ENCODE data around the gene CPTP. TPM values are rescaled to one million over a fixed set of nuclear protein-coding genes. Genes with fewer than 3 reads are reported as not detected.

The CPTP gene
- total RNA-seq, 1 experiment from 2014 or later = 141 TPM

- Histone ChIP-seq H3K27me3 (ENCODE audit: low read length) (no peaks in the 10 kb centered on the region), H3F3A (ENCODE audit: low read length, unreplicated experiment) (no peaks in the 10 kb centered on the region), H3K27ac (ENCODE audit: low read length) (no peak overlapping the region), H3K79me2 (ENCODE audit: low read length) (peaks cover 54% of the 10 kb centered on the region), H3K4me3 (ENCODE audit: low read length) (peak overlapping the region; percentile 90), H3K9me2 (replicated peaks; ENCODE audit: low read length) (no peaks in the 10 kb centered on the region), H3K9ac (ENCODE audit: low read length) (peak overlapping the region; percentile 95), H3K4me1 (ENCODE audit: insufficient read depth, low read length) (peaks cover 34% of the 10 kb centered on the region), H2AFZ (ENCODE audit: low read length) (no peak overlapping the region), H3K36me3 (ENCODE audit: low read depth, low read length) (peaks cover 3% of the 10 kb centered on the region; the same call in 1 of the 2 replicates), H4K20me1 (ENCODE audit: low read length) (peaks cover 20% of the 10 kb centered on the region), H3K9me3 (ENCODE audit: low read length) (no peaks in the 10 kb centered on the region), H3K4me2 (ENCODE audit: low read length) (peak overlapping the region; percentile 97)
- TF ChIP-seq EZH2 (IDR thresholded peaks at IDR 0.05; ENCODE audit: low read length, unreplicated experiment) (no peak), CTCF (conservative IDR thresholded peaks at IDR 0.05; ENCODE audit: low read depth, low read length) (no peak), EZH2phosphoT487 (IDR thresholded peaks at IDR 0.05; ENCODE audit: borderline replicate concordance, low read length) (no peak)
- ATAC-seq (no peak), DNase-seq (no peak)
- intact Hi-C loops (cut with micrococcal nuclease) = no loop called here
- ChIA-PET CTCF (no interaction called here), POLR2A (ENCODE audit: unreplicated experiment) (no interaction called here)
- no TSS peak for BruUV-seq (replicated peaks)
Observed at GRCh38 chr1:1326075-1326605, 1.5 kb downstream of the CPTP start.

DNA sequence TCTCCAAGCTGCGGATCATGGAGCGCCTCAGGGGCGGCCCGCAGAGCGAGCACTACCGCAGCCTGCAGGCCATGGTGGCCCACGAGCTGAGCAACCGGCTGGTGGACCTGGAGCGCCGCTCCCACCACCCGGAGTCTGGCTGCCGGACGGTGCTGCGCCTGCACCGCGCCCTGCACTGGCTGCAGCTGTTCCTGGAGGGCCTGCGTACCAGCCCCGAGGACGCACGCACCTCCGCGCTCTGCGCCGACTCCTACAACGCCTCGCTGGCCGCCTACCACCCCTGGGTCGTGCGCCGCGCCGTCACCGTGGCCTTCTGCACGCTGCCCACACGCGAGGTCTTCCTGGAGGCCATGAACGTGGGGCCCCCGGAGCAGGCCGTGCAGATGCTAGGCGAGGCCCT is 2.7 kb downstream of the CPTP start:
- CTCF ChIA-PET = no interaction called here

More for the DNA sequence above, 2.7 kb downstream of the CPTP start:
- Histone ChIP-seq H3K4me2 (ENCODE audit: low read length) (no peak overlapping the region), H3K36me3 (ENCODE audit: low read depth, low read length) (peaks cover 3% of the 10 kb centered on the region; the same call in 1 of the 2 replicates), H3K9me2 (replicated peaks; ENCODE audit: low read length) (no peaks in the 10 kb centered on the region), H3K9me3 (ENCODE audit: low read length) (no peaks in the 10 kb centered on the region), H3K4me3 (ENCODE audit: low read length) (no peak overlapping the region), H3K4me1 (ENCODE audit: insufficient read depth, low read length) (peaks cover 43% of the 10 kb centered on the region), H3K9ac (ENCODE audit: low read length) (no peak overlapping the region), H3K27me3 (ENCODE audit: low read length) (no peaks in the 10 kb centered on the region), H3F3A (ENCODE audit: low read length, unreplicated experiment) (no peaks in the 10 kb centered on the region), H3K27ac (ENCODE audit: low read length) (no peak overlapping the region), H4K20me1 (ENCODE audit: low read length) (peaks cover 8% of the 10 kb centered on the region; the same call in 1 of the 2 replicates), H2AFZ (ENCODE audit: low read length) (no peak overlapping the region), H3K79me2 (ENCODE audit: low read length) (peaks cover 43% of the 10 kb centered on the region)
- ATAC-seq (no peak), DNase-seq (no peak)
- BruUV-seq (replicated peaks) = no TSS peak
- no peak for TF ChIP-seq EZH2 (IDR thresholded peaks at IDR 0.05; ENCODE audit: low read length, unreplicated experiment)
- TF ChIP-seq EZH2phosphoT487 (IDR thresholded peaks at IDR 0.05; ENCODE audit: borderline replicate concordance, low read length) = no peak
- no peak for TF ChIP-seq CTCF (conservative IDR thresholded peaks at IDR 0.05; ENCODE audit: low read depth, low read length)
- POLR2A ChIA-PET (ENCODE audit: unreplicated experiment) = no interaction called here
- intact Hi-C loops (cut with micrococcal nuclease) = no loop called here

All from PC-3 (cell line).